HepG2 (cell line): ENCODE results near the gene ASB3. TPM values are rescaled to one million over a fixed set of nuclear protein-coding genes. Genes with fewer than 3 reads are reported as not detected.

Experiments
- ATAC-seq: fragments of 200-7000 bp; cut with Tn5 transposase; 3 replicates; pipeline ENCODE4 v1.9.1; 2020; ENCODE audit warnings: mild to moderate bottlenecking, moderate library complexity
- BruUV-seq: library from RNA; stranded (reverse); fragments of 400-500 nt; replicated peaks from 2 replicates; lab custom pipeline; 2021; lab: Mats Ljungman, UMichigan
- CTCF ChIA-PET: fragments of 300-600 bp; formaldehyde crosslinking; extraction: SDS; loops from one replicate; lab custom pipeline; 2021; ENCODE audit warnings: low total read pairs, inconsistent platforms, low intra/inter-chr PET ratio; lab: Yijun Ruan, JAX
- POLR2A ChIA-PET: fragments of 350-600 bp; sonication (Branson Sonifier 250); formaldehyde crosslinking; loops from one replicate; lab custom pipeline; 2020; ENCODE audit warnings: antibody characterized with exemption, inconsistent platforms; lab: Yijun Ruan, JAX
- DNase-seq: peaks from one replicate; pipeline ENCODE4 v3.0.0-alpha.2; 2015; ENCODE audit warnings: low spot score
- FAIRE-seq: peaks from 3 replicates; lab custom pipeline; 2011; peaks lifted over from hg19 to GRCh38; lab: Jason Lieb, UNC
- H2AFZ ChIP-seq: one replicate; pipeline ENCODE4 v1.6.1; 2011; ENCODE audit warnings: low read length, inconsistent platforms
- H3K27ac ChIP-seq: fragments of 300-600 bp; 3 replicates; pipeline ENCODE4 v1.8.0; 2011; ENCODE audit warnings: mixed run types, mild to moderate bottlenecking, mixed read lengths, low read length, inconsistent platforms; ENCODE audit not compliant: insufficient read depth; ENCODE audit errors: extremely low read length
- H3K27me3 ChIP-seq, 2 experiments: fragments of 200-600 bp in 1 of 2; 2 replicates in 1 of 2; 3 replicates in 1 of 2; pipeline versions ENCODE4 v1.6.0 to v1.8.0; 2011; ENCODE audit warnings: low read length in 2 of 2, mild to moderate bottlenecking in 2 of 2, moderate library complexity in 2 of 2, inconsistent platforms in 1 of 2; ENCODE audit not compliant: insufficient read depth in 2 of 2, control insufficient read depth in 1 of 2
- H3K36me3 ChIP-seq, 2 experiments: fragments of 200-600 bp in 1 of 2; replicated peaks in 1 of 2; 2 replicates in 1 of 2; 3 replicates in 1 of 2; pipeline versions ENCODE4 v1.5.1 to v1.8.0; 2011; ENCODE audit warnings: low read length in 2 of 2, inconsistent platforms in 1 of 2; ENCODE audit not compliant: insufficient read depth in 2 of 2, control insufficient read depth in 1 of 2
- H3K4me1 ChIP-seq: 2 replicates; pipeline ENCODE4 v1.5.1; 2012; ENCODE audit warnings: low read length, inconsistent platforms; ENCODE audit not compliant: insufficient read depth
- H3K4me2 ChIP-seq: 2 replicates; pipeline ENCODE4 v1.6.0; 2011; ENCODE audit warnings: low read depth, low read length, inconsistent platforms
- H3K4me3 ChIP-seq, 3 experiments: fragments of 200-600 bp in 1 of 3; sonication (generic), shearing (Covaris generic) in 1 of 3; replicated peaks in 1 of 3; 2 replicates each; pipeline ENCODE4 v1.5.1; 2011 to 2016; ENCODE audit warnings: low read length in 3 of 3, inconsistent platforms in 2 of 3, low read depth in 2 of 3, mild to moderate bottlenecking in 2 of 3, control low read depth in 1 of 3, mixed read lengths in 1 of 3; ENCODE audit not compliant: insufficient read depth in 1 of 3
- H3K79me2 ChIP-seq: one replicate; pipeline ENCODE4 v1.6.1; 2011; ENCODE audit warnings: low read length, inconsistent platforms; ENCODE audit not compliant: insufficient read depth
- H3K9ac ChIP-seq: 2 replicates; pipeline ENCODE4 v1.6.0; 2011; ENCODE audit warnings: mild to moderate bottlenecking, low read depth, low read length, inconsistent platforms; ENCODE audit not compliant: insufficient read depth
- H3K9me3 ChIP-seq: 2 replicates; pipeline ENCODE4 v1.5.1; 2012; ENCODE audit warnings: mild to moderate bottlenecking, low read length
- H4K20me1 ChIP-seq: 2 replicates; pipeline ENCODE4 v1.6.0; 2011; ENCODE audit warnings: inconsistent platforms, mild to moderate bottlenecking, low read length, moderate library complexity; ENCODE audit not compliant: insufficient read depth
- EP300 ChIP-seq, 3 experiments: sonication (generic) in 1 of 3; formaldehyde crosslinking in 1 of 3; IDR thresholded peaks; 2 replicates each; pipeline versions ENCODE4 v1.5.1 to v1.6.1; 2011 to 2020; ENCODE audit warnings: low read depth in 2 of 3, low read length in 2 of 3, borderline replicate concordance in 1 of 3, improper control_type of control experiment in 1 of 3, mild to moderate bottlenecking in 1 of 3, missing genetic modification reagents in 1 of 3, moderate library complexity in 1 of 3
- ETV5 ChIP-seq: IDR thresholded peaks from 2 replicates; pipeline ENCODE4 v1.6.1; 2018; ENCODE audit warnings: missing biosample characterization, missing genetic modification reagents, inconsistent platforms, borderline replicate concordance
- FOXO1 ChIP-seq: sonication (generic); formaldehyde crosslinking; IDR thresholded peaks from 2 replicates; pipeline ENCODE4 v1.4.0; 2020; ENCODE audit warnings: missing genetic modification reagents
- U2AF2 ChIP-seq: fragments of 200-400 bp; formaldehyde crosslinking; IDR thresholded peaks from 2 replicates; pipeline ENCODE4 v1.6.1; 2017; ENCODE audit warnings: low read depth, mild to moderate bottlenecking, low read length
- ZNF224 ChIP-seq: sonication (generic); formaldehyde crosslinking; IDR thresholded peaks from 2 replicates; pipeline ENCODE4 v1.5.0; 2020; ENCODE audit warnings: mild to moderate bottlenecking, missing genetic modification reagents
- WGBS: methylation state at CpG from one replicate; pipeline ENCODE4 v1.1.6; 2017; ENCODE audit warnings: low lambda C conversion rate; 5-methylcytosine and 5-hydroxymethylcytosine counted together
- in situ Hi-C: cut with HindIII; loops from 2 replicates; pipeline ENCODE4 v1.10.0; 2017; ENCODE audit warnings: low pct_unique_long_range_greater_than_20kb; ENCODE audit not compliant: extremely low pct_ligation_motif_present
- intact Hi-C: fragments of 100-400 bp; cut with micrococcal nuclease; formaldehyde crosslinking; loops from one replicate; pipeline ENCODE4 v1.10.0; 2022; ENCODE audit not compliant: unreplicated experiment
- polyA plus RNA-seq, 8 experiments: library from polyadenylated mRNA; depleted of rRNA in 3 of 8; stranded (reverse) in 7 of 8; unstranded in 1 of 8; fragments of >200 nt; fragmentation: Illumina TruSeq in 4 of 8; extraction: Trizol in 4 of 8; gene quantifications; 2 replicates each; pipeline versions ENCODE4 v1.2.1 to v1.2.3, GENCODE V29; 2011 to 2016; ENCODE audit warnings: low read depth in 4 of 8, missing spikeins in 1 of 8, mixed read lengths in 1 of 8; ENCODE audit not compliant: insufficient read depth in 1 of 8
- total RNA-seq, 5 experiments: library from RNA; depleted of rRNA; stranded (reverse); fragments of >200 nt; fragmentation: Illumina TruSeq; extraction: Trizol; gene quantifications; 2 replicates each; pipeline ENCODE4 v1.2.3, GENCODE V29; 2016; ENCODE audit warnings: low read depth in 1 of 5
- TF ChIP-seq, protein P1 (sequence below): sonication (generic); formaldehyde crosslinking; IDR thresholded peaks from 2 replicates; pipeline ENCODE4 v1.9.0; 2021; ENCODE audit warnings: missing genetic modification reagents, mild to moderate bottlenecking, borderline replicate concordance
- TF ChIP-seq, protein P2 (sequence below): fragments of 450-650 bp; IDR thresholded peaks from 2 replicates; pipeline ENCODE4 v1.6.1; 2017; ENCODE audit warnings: mild to moderate bottlenecking

ASB3 gene
- total and polyA plus RNA-seq, 2 of the 13 experiments (the other 11 are each of a cell fraction or from before 2014, with no cell fraction given), result 40.1 to 41.8 TPM

DNA sequence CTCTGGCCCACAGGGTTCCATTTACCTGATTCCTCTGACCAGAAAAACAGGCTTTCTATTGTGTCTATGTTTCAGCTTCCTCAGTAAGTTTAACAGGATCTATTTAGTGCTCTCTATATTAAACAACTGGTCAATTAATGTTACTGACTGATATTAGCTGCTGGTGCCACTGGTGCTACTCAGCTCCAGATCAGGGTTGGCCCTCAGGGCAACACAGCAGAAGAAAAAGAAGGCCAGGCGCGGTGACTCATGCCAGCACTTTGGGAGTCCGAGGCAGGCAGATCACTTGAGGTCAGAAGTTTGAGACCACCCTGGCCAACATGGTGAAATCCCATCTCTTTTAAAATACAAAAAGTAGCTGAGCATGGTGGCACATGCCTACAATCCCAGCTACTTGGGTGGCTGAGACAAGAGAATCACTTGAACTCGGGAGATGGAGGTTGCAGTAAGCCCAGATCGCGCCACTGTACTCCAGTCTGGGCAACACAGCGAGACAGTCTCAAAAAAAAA lies 75.4 kb downstream of the ASB3 start:
- TF ChIP-seq, protein P1, sequence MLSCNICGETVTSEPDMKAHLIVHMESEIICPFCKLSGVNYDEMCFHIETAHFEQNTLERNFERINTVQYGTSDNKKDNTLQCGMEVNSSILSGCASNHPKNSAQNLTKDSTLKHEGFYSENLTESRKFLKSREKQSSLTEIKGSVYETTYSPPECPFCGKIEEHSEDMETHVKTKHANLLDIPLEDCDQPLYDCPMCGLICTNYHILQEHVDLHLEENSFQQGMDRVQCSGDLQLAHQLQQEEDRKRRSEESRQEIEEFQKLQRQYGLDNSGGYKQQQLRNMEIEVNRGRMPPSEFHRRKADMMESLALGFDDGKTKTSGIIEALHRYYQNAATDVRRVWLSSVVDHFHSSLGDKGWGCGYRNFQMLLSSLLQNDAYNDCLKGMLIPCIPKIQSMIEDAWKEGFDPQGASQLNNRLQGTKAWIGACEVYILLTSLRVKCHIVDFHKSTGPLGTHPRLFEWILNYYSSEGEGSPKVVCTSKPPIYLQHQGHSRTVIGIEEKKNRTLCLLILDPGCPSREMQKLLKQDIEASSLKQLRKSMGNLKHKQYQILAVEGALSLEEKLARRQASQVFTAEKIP (CRISPR knock-in tag), result no peak
- TF ChIP-seq ETV5 (CRISPR knock-in tag) (no peak), ZNF224 (no peak), FOXO1 (CRISPR knock-in tag) (no peak), EP300 (IDR thresholded peaks at IDR 0.05; ENCODE audit: low read depth in 2 of 2, low read length in 2 of 2) (no peak), EP300 (CRISPR knock-in tag; IDR thresholded peaks at IDR 0.05; ENCODE audit: borderline replicate concordance) (no peak), U2AF2 (no peak)
- TF ChIP-seq, protein P2, sequence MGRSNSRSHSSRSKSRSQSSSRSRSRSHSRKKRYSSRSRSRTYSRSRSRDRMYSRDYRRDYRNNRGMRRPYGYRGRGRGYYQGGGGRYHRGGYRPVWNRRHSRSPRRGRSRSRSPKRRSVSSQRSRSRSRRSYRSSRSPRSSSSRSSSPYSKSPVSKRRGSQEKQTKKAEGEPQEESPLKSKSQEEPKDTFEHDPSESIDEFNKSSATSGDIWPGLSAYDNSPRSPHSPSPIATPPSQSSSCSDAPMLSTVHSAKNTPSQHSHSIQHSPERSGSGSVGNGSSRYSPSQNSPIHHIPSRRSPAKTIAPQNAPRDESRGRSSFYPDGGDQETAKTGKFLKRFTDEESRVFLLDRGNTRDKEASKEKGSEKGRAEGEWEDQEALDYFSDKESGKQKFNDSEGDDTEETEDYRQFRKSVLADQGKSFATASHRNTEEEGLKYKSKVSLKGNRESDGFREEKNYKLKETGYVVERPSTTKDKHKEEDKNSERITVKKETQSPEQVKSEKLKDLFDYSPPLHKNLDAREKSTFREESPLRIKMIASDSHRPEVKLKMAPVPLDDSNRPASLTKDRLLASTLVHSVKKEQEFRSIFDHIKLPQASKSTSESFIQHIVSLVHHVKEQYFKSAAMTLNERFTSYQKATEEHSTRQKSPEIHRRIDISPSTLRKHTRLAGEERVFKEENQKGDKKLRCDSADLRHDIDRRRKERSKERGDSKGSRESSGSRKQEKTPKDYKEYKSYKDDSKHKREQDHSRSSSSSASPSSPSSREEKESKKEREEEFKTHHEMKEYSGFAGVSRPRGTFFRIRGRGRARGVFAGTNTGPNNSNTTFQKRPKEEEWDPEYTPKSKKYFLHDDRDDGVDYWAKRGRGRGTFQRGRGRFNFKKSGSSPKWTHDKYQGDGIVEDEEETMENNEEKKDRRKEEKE, result no peak
- 98% methylated on average over 7 of the region's 7 CpGs for WGBS
- no peak for ATAC-seq

More for the DNA sequence above, 75.4 kb downstream of the ASB3 start:
- Histone ChIP-seq H3K4me1 (no peaks in the 10 kb centered on the region), H3K4me2 (no peak overlapping the region), H3K79me2 (no peaks in the 10 kb centered on the region), H3K27me3 (no peaks in the 10 kb centered on the region), H4K20me1 (no peaks in the 10 kb centered on the region), H2AFZ (no peak overlapping the region), H3K4me3 (no peak overlapping the region), H3K27ac (no peak overlapping the region), H3K9ac (no peak overlapping the region), H3K9me3 (peaks cover 16% of the 10 kb centered on the region), H3K36me3 (peaks cover 25 to 63% of the 10 kb centered on the region in 2 experiments)
- no peak for FAIRE-seq
- BruUV-seq, result no TSS peak
- POLR2A ChIA-PET, result no interaction called here
- in situ Hi-C loops (no loop called here), intact Hi-C loops (no loop called here)
- CTCF ChIA-PET, result no interaction called here
- no peak for DNase-seq
